ENCODE data around the gene DMBT1.

- TF ChIP-seq CTCF (IDR thresholded peaks at IDR 0.05) (no peak), POLR2A (IDR thresholded peaks at IDR 0.05) (no peak), POLR2AphosphoS5 (IDR thresholded peaks at IDR 0.05; ENCODE audit: insufficient read depth in 1 of 2, low read depth in 1 of 2) (no peak)
These were observed 117.7 kb downstream of the DMBT1 start for GRCh38 chr10:122678266-122678665.
